Gastrocnemius medialis (tissue), 4 donors: ENCODE data around the gene FAM78A. TPM values are rescaled to one million over a fixed set of nuclear protein-coding genes. Genes with fewer than 3 reads are reported as not detected.

Source experiments
- ATAC-seq, 2 donors: fragments of 150-250 bp; one replicate each; pipeline ENCODE4 v1.9.1; 2016
- DNase-seq, 2 donors: peaks; one replicate each; pipeline ENCODE4 v3.0.0-alpha.2; 2019
- H3K27ac ChIP-seq, 4 donors: fragments of 200-600 bp; sonication (generic); 1 replicate in 1 of 4; 2 replicates in 3 of 4; pipeline ENCODE4 v1.5.1; 2016 to 2018; ENCODE audit warnings: mild to moderate bottlenecking in 2 of 4, moderate library complexity in 1 of 4
- H3K27me3 ChIP-seq, 3 donors: fragments of 200-600 bp; sonication (generic) in 2 of 3; 1 replicate in 1 of 3; 2 replicates in 2 of 3; pipeline versions ENCODE4 v1.5.1 to v1.6.0; 2016 to 2019; ENCODE audit warnings: mild to moderate bottlenecking in 1 of 3, moderate library complexity in 1 of 3
- H3K36me3 ChIP-seq, 2 donors: fragments of 200-600 bp; sonication (generic) in 1 of 2; one replicate each; pipeline ENCODE4 v1.5.1; 2017 to 2018
- H3K4me1 ChIP-seq, 2 donors: fragments of 200-600 bp; sonication (generic) in 1 of 2; one replicate each; pipeline ENCODE4 v1.5.1; 2016 to 2017; ENCODE audit warnings: mild to moderate bottlenecking in 2 of 2
- H3K4me3 ChIP-seq, 4 donors: fragments of 200-600 bp; sonication (generic) in 3 of 4; 1 replicate in 1 of 4; 2 replicates in 3 of 4; pipeline ENCODE4 v1.5.1; 2016 to 2019; ENCODE audit warnings: mild to moderate bottlenecking in 2 of 4
- H3K9me3 ChIP-seq, 3 donors: fragments of 200-600 bp; sonication (generic) in 2 of 3; 1 replicate in 1 of 3; 2 replicates in 2 of 3; pipeline ENCODE4 v1.5.1; 2016 to 2019
- CTCF ChIP-seq, 5 experiments: fragments of 450-650 bp in 3 of 5; fragments of 200-600 bp in 2 of 5; sonication (generic) in 2 of 5; IDR thresholded peaks in 4 of 5; conservative IDR thresholded peaks in 1 of 5; 1 replicate in 4 of 5; 2 replicates in 1 of 5; pipeline ENCODE4 v1.5.1; 2016 to 2019; ENCODE audit warnings: antibody characterized with exemption in 5 of 5, mild to moderate bottlenecking in 3 of 5, moderate library complexity in 3 of 5
- POLR2A ChIP-seq, 2 donors: fragments of 450-650 bp; IDR thresholded peaks; one replicate each; pipeline ENCODE4 v1.6.1; 2017; ENCODE audit warnings: antibody characterized with exemption in 2 of 2, mild to moderate bottlenecking in 2 of 2, moderate library complexity in 2 of 2
- in situ Hi-C, 4 donors: fragments of 200-750 bp; cut with MboI; loops; one replicate each; pipeline versions ENCODE4 v1.15.0 to v1.8.0; 2017; ENCODE audit warnings: low sequenced_read_pairs in 4 of 4
- intact Hi-C: fragments of 100-400 bp; cut with DNase I; formaldehyde crosslinking; loops from one replicate; pipeline ENCODE4 v1.15.1; 2023; ENCODE audit warnings: low total_unique reads
- total RNA-seq, 4 donors: library from RNA; depleted of rRNA; stranded (reverse); fragments of >200 nt; gene quantifications; one replicate each; pipeline versions ENCODE4 v1.1.0 to v1.2.3, GENCODE V29; 2016

The FAM78A gene
- total RNA-seq, 4 donors from 2014 or later, result 3.6 to 16.0 (median 10.1) TPM

GRCh38 chr9:131220485-131220884, 55.8 kb downstream of the FAM78A start:
- Histone ChIP-seq H3K9me3 (no peaks in the 10 kb centered on the region), H3K4me1 (no peaks in the 10 kb centered on the region), H3K36me3 (peaks cover 0 to 14% of the 10 kb centered on the region in 2 donors), H3K27me3 (no peaks in the 10 kb centered on the region), H3K27ac (no peak overlapping the region), H3K4me3 (no peak overlapping the region)
- no peak for DNase-seq
- no peak for TF ChIP-seq CTCF (IDR thresholded peaks at IDR 0.05 in 4 of 5, conservative IDR thresholded peaks at IDR 0.05 in 1 of 5)
- no peak for TF ChIP-seq POLR2A (IDR thresholded peaks at IDR 0.05)
- in situ Hi-C loops (no loop called here), intact Hi-C loops (no loop called here)
- ATAC-seq, result no peak

GRCh38 chr9:131218370-131218769, 57.9 kb downstream of the FAM78A start:
- H3K27ac ChIP-seq, result no peak overlapping the region
- no peak for TF ChIP-seq CTCF (IDR thresholded peaks at IDR 0.05 in 4 of 5, conservative IDR thresholded peaks at IDR 0.05 in 1 of 5)
- TF ChIP-seq POLR2A (IDR thresholded peaks at IDR 0.05), result no peak
- DNase-seq (no peak), ATAC-seq (no peak)
- peaks cover 0 to 7% of the 10 kb centered on the region in 2 donors for H3K4me1 ChIP-seq
- H3K4me3 ChIP-seq, result no peak overlapping the region
- no peaks in the 10 kb centered on the region for H3K9me3 ChIP-seq
- in situ Hi-C loops (no loop called here), intact Hi-C loops (no loop called here)
- no peaks in the 10 kb centered on the region for H3K27me3 ChIP-seq
- H3K36me3 ChIP-seq, result peaks cover 0 to 14% of the 10 kb centered on the region in 2 donors

- intact Hi-C loops, result no loop called here
- no peak for TF ChIP-seq CTCF (IDR thresholded peaks at IDR 0.05 in 4 of 5, conservative IDR thresholded peaks at IDR 0.05 in 1 of 5)
- no peak for TF ChIP-seq POLR2A (IDR thresholded peaks at IDR 0.05)
- ATAC-seq, result no peak
Measured at GRCh38 chr9:131217331-131218031, 58.8 kb downstream of the FAM78A start.

GRCh38 chr9:131216806-131217205, 59.5 kb downstream of the FAM78A start:
- Histone ChIP-seq H3K36me3 (peaks cover 0 to 10% of the 10 kb centered on the region in 2 donors), H3K9me3 (no peaks in the 10 kb centered on the region), H3K4me1 (peaks cover 0 to 7% of the 10 kb centered on the region in 2 donors), H3K4me3 (no peak overlapping the region), H3K27me3 (no peaks in the 10 kb centered on the region), H3K27ac (no peak overlapping the region)
- in situ Hi-C loops (no loop called here), intact Hi-C loops (no loop called here)
- ATAC-seq (no peak), DNase-seq (no peak)
- no peak for TF ChIP-seq CTCF (IDR thresholded peaks at IDR 0.05 in 4 of 5, conservative IDR thresholded peaks at IDR 0.05 in 1 of 5)
- no peak for TF ChIP-seq POLR2A (IDR thresholded peaks at IDR 0.05)

More at GRCh38 chr9:131217331-131218031, 58.8 kb downstream of the FAM78A start:
- no peak for DNase-seq
- in situ Hi-C loops, result no loop called here
- Histone ChIP-seq H3K4me1 (peaks cover 0 to 7% of the 10 kb centered on the region in 2 donors), H3K36me3 (peaks cover 0 to 7% of the 10 kb centered on the region in 2 donors), H3K27me3 (no peaks in the 10 kb centered on the region), H3K9me3 (no peaks in the 10 kb centered on the region), H3K4me3 (no peak overlapping the region), H3K27ac (peak overlapping the region in 1 of 4 donors; percentile 11)
